Measurements from ENCODE around the gene BEND6.
A peak's percentile ranks its signal among the peaks of the same experiment; 100 is the strongest.

The BEND6 gene

DNA sequence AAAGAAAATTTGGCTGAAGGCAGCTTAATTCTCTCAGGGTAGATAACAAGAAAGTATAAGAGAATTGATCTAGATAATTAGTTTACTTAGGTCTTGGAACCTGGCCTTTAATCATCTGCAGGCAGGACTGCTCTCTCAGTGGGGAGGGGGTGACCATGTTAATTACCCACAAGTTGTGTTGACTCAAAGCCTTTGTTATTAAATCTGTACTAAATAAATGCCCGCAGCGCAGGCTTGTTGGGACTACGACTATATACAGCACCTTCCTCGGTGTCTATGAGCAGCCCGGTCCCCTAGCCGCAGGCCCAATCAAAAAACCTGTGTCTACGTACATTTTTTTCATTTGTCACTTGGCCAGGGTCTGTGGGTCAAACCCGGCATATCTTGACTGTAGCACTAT lies 119.5 kb downstream of the BEND6 start:
- no peaks in the 10 kb centered on the region for H3F3A ChIP-seq (ENCODE audit: control insufficient read depth, insufficient read depth)
- H3K4me1 ChIP-seq (ENCODE audit: control insufficient read depth, low read length), result no peaks in the 10 kb centered on the region
- no peak overlapping the region for H3K27ac ChIP-seq (ENCODE audit: low read depth, low read length)
- no peaks in the 10 kb centered on the region for H3K36me3 ChIP-seq (ENCODE audit: control insufficient read depth, low read length)
- no peak overlapping the region for H3K4me3 ChIP-seq (ENCODE audit: low read length)
- no peaks in the 10 kb centered on the region for H3K27me3 ChIP-seq (ENCODE audit: control insufficient read depth, low read length)
- H3K9me3 ChIP-seq (ENCODE audit: control insufficient read depth, insufficient read depth, low read length), result no peaks in the 10 kb centered on the region
- TF ChIP-seq CTCF (IDR thresholded peaks at IDR 0.05; ENCODE audit: low read depth, low read length, poor library complexity, severe bottlenecking), result no peak
- TF ChIP-seq EZH2phosphoT487 (IDR thresholded peaks at IDR 0.05; ENCODE audit: borderline replicate concordance, low read length), result no peak
- H3K4me2 ChIP-seq (ENCODE audit: low read length), result no peak overlapping the region
- no peaks in the 10 kb centered on the region for H4K20me1 ChIP-seq (ENCODE audit: control insufficient read depth, insufficient read depth, low read depth, low read length)
- no peaks in the 10 kb centered on the region for H3K9me2 ChIP-seq (replicated peaks; ENCODE audit: control insufficient read depth, low read length)
- no peaks in the 10 kb centered on the region for H3K79me2 ChIP-seq (ENCODE audit: control insufficient read depth, low read length)

DNA sequence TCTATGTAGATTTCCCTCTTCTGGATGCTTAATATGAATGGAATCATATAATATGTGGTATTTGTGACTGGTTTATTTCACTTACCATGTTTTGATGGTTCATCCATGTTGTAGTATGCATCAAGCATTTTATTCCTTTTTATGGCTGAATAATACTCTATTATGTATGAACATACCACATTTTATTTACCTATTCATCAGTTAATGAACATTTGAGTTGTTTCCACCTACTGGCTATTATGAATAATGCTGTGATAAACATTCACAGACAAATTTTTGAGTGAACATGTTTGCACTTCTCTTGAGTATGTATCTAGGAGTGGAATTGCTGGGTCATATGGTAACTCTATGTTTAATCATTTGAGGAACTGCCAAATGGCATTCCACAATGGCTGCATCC lies 120.2 kb downstream of the BEND6 start:
- Histone ChIP-seq H3K9me3 (ENCODE audit: control insufficient read depth, insufficient read depth, low read length) (no peaks in the 10 kb centered on the region), H3K27ac (ENCODE audit: low read depth, low read length) (no peak overlapping the region), H3K36me3 (ENCODE audit: control insufficient read depth, low read length) (no peaks in the 10 kb centered on the region), H3K27me3 (ENCODE audit: control insufficient read depth, low read length) (no peaks in the 10 kb centered on the region), H3K4me1 (ENCODE audit: control insufficient read depth, low read length) (no peaks in the 10 kb centered on the region), H3K4me2 (ENCODE audit: low read length) (no peak overlapping the region), H3K9me2 (replicated peaks; ENCODE audit: control insufficient read depth, low read length) (no peaks in the 10 kb centered on the region), H3K4me3 (ENCODE audit: low read length) (no peak overlapping the region), H3K79me2 (ENCODE audit: control insufficient read depth, low read length) (no peaks in the 10 kb centered on the region), H4K20me1 (ENCODE audit: control insufficient read depth, insufficient read depth, low read depth, low read length) (no peaks in the 10 kb centered on the region), H3F3A (ENCODE audit: control insufficient read depth, insufficient read depth) (no peaks in the 10 kb centered on the region)
- TF ChIP-seq CTCF (IDR thresholded peaks at IDR 0.05; ENCODE audit: low read depth, low read length, poor library complexity, severe bottlenecking), result peak; percentile 20
- TF ChIP-seq EZH2phosphoT487 (IDR thresholded peaks at IDR 0.05; ENCODE audit: borderline replicate concordance, low read length), result no peak

All from DOHH2 (cell line).